GM21528 (cell line): Measurements from ENCODE around the gene SREBF1.
A peak's percentile ranks its signal among the peaks of the same experiment; 100 is the strongest.

Experiments
- ATAC-seq: cut with Tn5 transposase; IDR thresholded peaks from one replicate; pipeline ENCODE4 v1.9.1; 2021; ENCODE audit warnings: mild to moderate bottlenecking, moderate library complexity; ENCODE audit not compliant: unreplicated experiment, low FRiP score

SREBF1 gene

GRCh38 chr17:17836818-17837379, at the start of gene SREBF1:
Gene SREBF1 (minus strand): TSS chr17:17836986. CDS start chr17:17836817, 169 bp downstream.
- ATAC-seq: peak; percentile 25

GRCh38 chr17:17886226-17886625, 49.4 kb upstream of the SREBF1 start:
- no peak for ATAC-seq

- no peak for ATAC-seq
Measured at GRCh38 chr17:17884391-17885357, 47.9 kb upstream of the SREBF1 start.

- ATAC-seq: no peak
Measured at GRCh38 chr17:17883801-17884200, 47.0 kb upstream of the SREBF1 start.

- ATAC-seq: no peak
Measured at GRCh38 chr17:17882082-17882581, 45.3 kb upstream of the SREBF1 start.

- no peak for ATAC-seq
Measured at GRCh38 chr17:17880577-17881196, 43.9 kb upstream of the SREBF1 start.

GRCh38 chr17:17877529-17878358, 41.0 kb upstream of the SREBF1 start:
- no peak for ATAC-seq

- ATAC-seq: no peak
Measured at GRCh38 chr17:17876959-17877528, 40.3 kb upstream of the SREBF1 start.

- ATAC-seq: no peak
Measured at GRCh38 chr17:17874478-17874877, 37.7 kb upstream of the SREBF1 start.

- no peak for ATAC-seq
Measured at GRCh38 chr17:17873450-17873991, 36.7 kb upstream of the SREBF1 start.

- ATAC-seq: no peak
Measured at GRCh38 chr17:17872547-17873345, 36.0 kb upstream of the SREBF1 start.

GRCh38 chr17:17871913-17872312, 35.1 kb upstream of the SREBF1 start:
- no peak for ATAC-seq

- ATAC-seq: no peak
Measured at GRCh38 chr17:17870247-17870646, 33.5 kb upstream of the SREBF1 start.

GRCh38 chr17:17868641-17869522, 32.1 kb upstream of the SREBF1 start:
- ATAC-seq: no peak

GRCh38 chr17:17866897-17867296, 30.1 kb upstream of the SREBF1 start:
- no peak for ATAC-seq

GRCh38 chr17:17866425-17866824, 29.6 kb upstream of the SREBF1 start:
- ATAC-seq: no peak

- no peak for ATAC-seq
Measured at GRCh38 chr17:17865035-17865434, 28.2 kb upstream of the SREBF1 start.

GRCh38 chr17:17860766-17861107, 24.0 kb upstream of the SREBF1 start:
- ATAC-seq: no peak
